ENCODE data around the gene ODAD2. TPM values are rescaled to one million over a fixed set of nuclear protein-coding genes. Genes with fewer than 3 reads are reported as not detected.
A peak's percentile ranks its signal among the peaks of the same experiment; 100 is the strongest.

The ODAD2 gene
- total and polyA plus RNA-seq, 3 experiments from 2014 or later: 0.20 TPM; not detected in 2

DNA sequence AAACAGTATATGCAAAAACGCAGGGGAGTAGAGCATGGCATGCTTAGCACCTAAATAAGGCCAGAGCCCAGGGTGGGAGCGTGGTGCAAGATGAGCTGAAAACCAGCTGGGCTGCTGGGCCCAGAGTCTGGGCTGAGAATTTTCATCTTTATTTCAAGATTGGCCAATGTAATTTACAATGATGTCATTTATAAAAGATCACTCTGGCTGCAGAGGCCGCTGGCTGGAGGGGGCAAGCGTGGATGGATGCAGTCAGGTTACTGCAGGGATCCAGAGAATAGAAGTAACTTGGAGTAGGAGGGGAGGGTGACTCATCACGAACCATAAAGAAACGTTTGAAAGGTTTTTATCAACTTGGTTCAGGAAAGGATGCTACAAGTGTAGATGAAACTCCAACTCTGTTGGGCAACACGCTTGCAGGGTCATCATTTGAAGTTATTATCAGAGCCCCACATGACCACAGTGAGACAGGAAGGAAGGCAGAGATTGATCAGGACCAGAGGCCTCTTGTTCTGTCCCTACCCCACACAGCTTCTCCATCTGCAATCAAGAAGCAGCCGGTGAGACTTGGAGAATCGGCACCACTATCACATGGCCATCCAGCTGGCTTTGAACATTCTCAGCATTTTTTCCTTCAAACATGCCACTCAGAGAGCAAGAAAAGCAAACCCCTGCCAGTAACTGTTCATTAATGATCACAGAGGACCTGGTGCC, 49.2 kb downstream of the ODAD2 start:
- H3K4me1 ChIP-seq (ENCODE audit: insufficient read depth, low read length): no peaks in the 10 kb centered on the region
- Mint-ChIP-seq H3K27ac (no peak overlapping the region), H3K27me3 (peaks cover 3 to 17% of the 10 kb centered on the region in 2 donors), H3K4me1 (no peaks in the 10 kb centered on the region), H3K4me3 (no peak overlapping the region), H3K9me3 (no peaks in the 10 kb centered on the region), H3K36me3 (peaks cover 0 to 2% (median 0%) of the 10 kb centered on the region in 3 donors)
- ChIA-PET POLR2A (no interaction called here), CTCF (interaction anchor here (0.8 kb wide), 1 partner anchor 9 kb away, joined by 3 read pairs; no protein-coding TSS in a partner anchor)
- H3K4me3 ChIP-seq (ENCODE audit: low read length): no peak overlapping the region
- no peaks in the 10 kb centered on the region for H3K27me3 ChIP-seq (ENCODE audit: insufficient read depth, low read length, poor library complexity, severe bottlenecking)
- no peak overlapping the region for H3K27ac ChIP-seq (ENCODE audit: low read depth, low read length)
- no peaks in the 10 kb centered on the region for H3K9me3 ChIP-seq (ENCODE audit: low read length)
- no peak for DNase-seq
- no peaks in the 10 kb centered on the region for H3K36me3 ChIP-seq (ENCODE audit: insufficient read depth, low read length)

GRCh38 chr10:27948186-27948585, 50.7 kb downstream of the ODAD2 start:
- H3K27me3 Mint-ChIP-seq: peaks cover 3 to 18% of the 10 kb centered on the region in 2 donors
- no peak for DNase-seq
- Histone ChIP-seq H3K9me3 (ENCODE audit: low read length) (no peaks in the 10 kb centered on the region), H3K27me3 (ENCODE audit: insufficient read depth, low read length, poor library complexity, severe bottlenecking) (no peaks in the 10 kb centered on the region), H3K36me3 (ENCODE audit: insufficient read depth, low read length) (no peaks in the 10 kb centered on the region), H3K4me3 (ENCODE audit: low read length) (no peak overlapping the region), H3K4me1 (ENCODE audit: insufficient read depth, low read length) (no peaks in the 10 kb centered on the region), H3K27ac (ENCODE audit: low read depth, low read length) (no peak overlapping the region)
- H3K4me1 Mint-ChIP-seq: no peaks in the 10 kb centered on the region
- peaks cover 0 to 2% (median 0%) of the 10 kb centered on the region in 3 donors for H3K36me3 Mint-ChIP-seq
- no peak overlapping the region for H3K4me3 Mint-ChIP-seq
- no peaks in the 10 kb centered on the region for H3K9me3 Mint-ChIP-seq
- ChIA-PET POLR2A (no interaction called here), CTCF (interaction anchor here (1.3 kb wide), 1 partner anchor 8 kb away, joined by 3 read pairs; no protein-coding TSS in a partner anchor)
- H3K27ac Mint-ChIP-seq: no peak overlapping the region

- ChIA-PET CTCF (interaction anchor here (1.3 kb wide), 1 partner anchor 9 kb away, joined by 3 read pairs; no protein-coding TSS in a partner anchor), POLR2A (no interaction called here)
- no peaks in the 10 kb centered on the region for H3K27me3 ChIP-seq (ENCODE audit: insufficient read depth, low read length, poor library complexity, severe bottlenecking)
- H3K4me3 ChIP-seq (ENCODE audit: low read length): no peak overlapping the region
- no peaks in the 10 kb centered on the region for H3K9me3 ChIP-seq (ENCODE audit: low read length)
- Mint-ChIP-seq H3K36me3 (peaks cover 0 to 2% (median 0%) of the 10 kb centered on the region in 3 donors), H3K27me3 (peaks cover 3 to 23% of the 10 kb centered on the region in 2 donors), H3K9me3 (no peaks in the 10 kb centered on the region), H3K4me1 (no peaks in the 10 kb centered on the region), H3K4me3 (no peak overlapping the region), H3K27ac (no peak overlapping the region)
- H3K4me1 ChIP-seq (ENCODE audit: insufficient read depth, low read length): no peaks in the 10 kb centered on the region
- H3K27ac ChIP-seq (ENCODE audit: low read depth, low read length): no peak overlapping the region
- no peak for DNase-seq
- H3K36me3 ChIP-seq (ENCODE audit: insufficient read depth, low read length): no peaks in the 10 kb centered on the region
These were observed 51.3 kb downstream of the ODAD2 start for GRCh38 chr10:27947540-27947939.

- H3K27me3 ChIP-seq (ENCODE audit: insufficient read depth, low read length, poor library complexity, severe bottlenecking): no peaks in the 10 kb centered on the region
- peaks cover 0 to 28% of the 10 kb centered on the region in 2 donors for H3K27me3 Mint-ChIP-seq
- no peak overlapping the region for H3K27ac Mint-ChIP-seq
- no peaks in the 10 kb centered on the region for H3K36me3 Mint-ChIP-seq
- no peak overlapping the region for H3K4me3 Mint-ChIP-seq
- no peak overlapping the region for H3K27ac ChIP-seq (ENCODE audit: low read depth, low read length)
- H3K9me3 ChIP-seq (ENCODE audit: low read length): no peaks in the 10 kb centered on the region
- DNase-seq: no peak
- no peaks in the 10 kb centered on the region for H3K4me1 ChIP-seq (ENCODE audit: insufficient read depth, low read length)
- no peaks in the 10 kb centered on the region for H3K36me3 ChIP-seq (ENCODE audit: insufficient read depth, low read length)
- no peak overlapping the region for H3K4me3 ChIP-seq (ENCODE audit: low read length)
- no peaks in the 10 kb centered on the region for H3K9me3 Mint-ChIP-seq
- ChIA-PET CTCF (no interaction called here), POLR2A (no interaction called here)
- no peaks in the 10 kb centered on the region for H3K4me1 Mint-ChIP-seq
These were observed 54.9 kb downstream of the ODAD2 start for GRCh38 chr10:27944005-27944404.

DNA sequence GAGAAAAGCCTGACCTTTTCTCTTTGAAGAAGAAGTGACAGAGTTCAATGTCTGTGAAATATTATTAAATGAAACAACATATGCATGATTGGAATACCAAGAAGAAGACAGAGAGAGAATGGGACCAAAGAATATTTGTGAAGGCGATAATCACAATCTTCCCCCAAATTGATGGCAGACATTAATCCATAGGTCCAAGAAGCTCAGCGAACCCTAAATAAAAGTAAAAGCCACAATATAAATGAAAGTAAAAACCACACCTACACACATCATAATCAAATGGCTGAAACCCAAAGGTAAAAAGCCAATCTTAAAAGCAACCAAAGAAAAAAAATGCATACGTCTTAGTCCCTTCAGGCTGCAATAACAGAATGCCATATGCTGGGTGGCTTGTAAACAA, 84.0 kb downstream of the ODAD2 start:
- Mint-ChIP-seq H3K36me3 (no peaks in the 10 kb centered on the region), H3K27me3 (peaks cover 7 to 25% of the 10 kb centered on the region in 2 donors), H3K4me1 (no peaks in the 10 kb centered on the region), H3K4me3 (no peak overlapping the region), H3K9me3 (peaks cover 0 to 4% (median 0%) of the 10 kb centered on the region in 5 donors), H3K27ac (no peak overlapping the region)
- CTCF ChIA-PET: no interaction called here
- DNase-seq: no peak
- no peaks in the 10 kb centered on the region for H3K9me3 ChIP-seq (ENCODE audit: low read length)
- H3K4me3 ChIP-seq (ENCODE audit: low read length): no peak overlapping the region
- POLR2A ChIA-PET: no interaction called here
- no peaks in the 10 kb centered on the region for H3K36me3 ChIP-seq (ENCODE audit: insufficient read depth, low read length)
- H3K27me3 ChIP-seq (ENCODE audit: insufficient read depth, low read length, poor library complexity, severe bottlenecking): no peaks in the 10 kb centered on the region
- H3K4me1 ChIP-seq (ENCODE audit: insufficient read depth, low read length): no peaks in the 10 kb centered on the region
- H3K27ac ChIP-seq (ENCODE audit: low read depth, low read length): no peak overlapping the region

- Histone ChIP-seq H3K4me3 (ENCODE audit: low read length) (no peak overlapping the region), H3K9me3 (ENCODE audit: low read length) (no peaks in the 10 kb centered on the region), H3K36me3 (ENCODE audit: insufficient read depth, low read length) (no peaks in the 10 kb centered on the region), H3K27ac (ENCODE audit: low read depth, low read length) (no peak overlapping the region), H3K4me1 (ENCODE audit: insufficient read depth, low read length) (no peaks in the 10 kb centered on the region), H3K27me3 (ENCODE audit: insufficient read depth, low read length, poor library complexity, severe bottlenecking) (no peaks in the 10 kb centered on the region)
- Mint-ChIP-seq H3K4me1 (no peaks in the 10 kb centered on the region), H3K27me3 (peaks cover 8 to 26% of the 10 kb centered on the region in 2 donors), H3K27ac (no peak overlapping the region), H3K36me3 (no peaks in the 10 kb centered on the region), H3K4me3 (no peak overlapping the region), H3K9me3 (peaks cover 0 to 4% (median 0%) of the 10 kb centered on the region in 5 donors)
- ChIA-PET CTCF (no interaction called here), POLR2A (no interaction called here)
- no peak for DNase-seq
These were observed 86.6 kb downstream of the ODAD2 start for GRCh38 chr10:27912231-27912630.

DNA sequence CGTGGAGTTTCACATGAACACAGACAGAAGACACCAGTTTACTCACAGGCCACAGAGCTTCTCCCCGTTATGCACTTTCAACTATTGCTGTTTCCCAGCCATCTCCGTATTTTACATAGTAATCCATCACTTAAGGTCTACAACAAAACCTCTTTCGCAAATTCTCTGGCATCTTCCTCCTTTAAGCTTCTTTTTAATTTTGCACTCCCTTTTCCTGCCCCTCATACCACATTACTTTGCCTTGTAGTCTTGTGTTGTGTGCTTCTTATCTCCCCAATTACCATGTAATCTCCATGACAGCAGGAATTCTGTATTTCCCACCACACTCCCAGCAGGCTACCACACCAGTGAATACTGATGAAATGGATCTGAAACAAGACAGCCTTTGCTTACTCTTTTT, 87.3 kb downstream of the ODAD2 start:
- no peak overlapping the region for H3K27ac Mint-ChIP-seq
- Histone ChIP-seq H3K36me3 (ENCODE audit: insufficient read depth, low read length) (no peaks in the 10 kb centered on the region), H3K9me3 (ENCODE audit: low read length) (no peaks in the 10 kb centered on the region), H3K4me3 (ENCODE audit: low read length) (no peak overlapping the region), H3K4me1 (ENCODE audit: insufficient read depth, low read length) (no peaks in the 10 kb centered on the region), H3K27me3 (ENCODE audit: insufficient read depth, low read length, poor library complexity, severe bottlenecking) (no peaks in the 10 kb centered on the region), H3K27ac (ENCODE audit: low read depth, low read length) (no peak overlapping the region)
- ChIA-PET CTCF (no interaction called here), POLR2A (no interaction called here)
- no peaks in the 10 kb centered on the region for H3K36me3 Mint-ChIP-seq
- no peaks in the 10 kb centered on the region for H3K4me1 Mint-ChIP-seq
- H3K4me3 Mint-ChIP-seq: no peak overlapping the region
- H3K27me3 Mint-ChIP-seq: peaks cover 8 to 26% of the 10 kb centered on the region in 2 donors
- DNase-seq: no peak
- H3K9me3 Mint-ChIP-seq: peaks cover 0 to 4% (median 0%) of the 10 kb centered on the region in 5 donors

DNA sequence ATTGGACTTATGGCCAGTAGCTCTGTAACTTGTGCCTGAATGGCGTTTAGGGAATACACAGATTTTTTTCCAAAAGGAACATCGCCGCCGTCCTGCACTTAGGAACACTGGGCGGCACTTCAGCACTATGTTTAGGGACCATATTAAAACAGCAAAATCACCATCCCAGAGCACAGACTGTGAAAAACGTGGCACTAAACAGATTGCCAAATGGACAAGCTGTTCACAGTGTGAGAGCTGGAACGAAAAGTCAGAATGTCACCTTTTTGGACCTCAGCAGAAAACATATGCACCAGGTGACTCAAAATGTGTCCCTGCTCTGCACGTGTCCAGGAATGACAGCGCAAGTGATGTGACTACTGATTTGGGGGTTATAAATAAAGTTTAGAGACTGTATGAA, 87.9 kb downstream of the ODAD2 start:
- no peaks in the 10 kb centered on the region for H3K27me3 ChIP-seq (ENCODE audit: insufficient read depth, low read length, poor library complexity, severe bottlenecking)
- no peak overlapping the region for H3K27ac ChIP-seq (ENCODE audit: low read depth, low read length)
- no peak for DNase-seq
- Mint-ChIP-seq H3K36me3 (no peaks in the 10 kb centered on the region), H3K27me3 (peaks cover 8 to 22% of the 10 kb centered on the region in 2 donors), H3K4me3 (no peak overlapping the region), H3K9me3 (peaks cover 0 to 4% (median under 1%) of the 10 kb centered on the region in 5 donors), H3K4me1 (no peaks in the 10 kb centered on the region), H3K27ac (peak overlapping the region in 1 of 8 donors; percentile 15)
- H3K4me3 ChIP-seq (ENCODE audit: low read length): no peak overlapping the region
- no peaks in the 10 kb centered on the region for H3K4me1 ChIP-seq (ENCODE audit: insufficient read depth, low read length)
- H3K36me3 ChIP-seq (ENCODE audit: insufficient read depth, low read length): no peaks in the 10 kb centered on the region
- H3K9me3 ChIP-seq (ENCODE audit: low read length): no peaks in the 10 kb centered on the region
- CTCF ChIA-PET: no interaction called here
- POLR2A ChIA-PET: no interaction called here

All from CD8-positive, alpha-beta memory T cell (primary cell).